Breast epithelium (tissue), 3 donors: ENCODE data around the gene MCRIP2.

ENCODE experiments used
- POLR2A ChIP-seq: fragments of 450-650 bp; IDR thresholded peaks from one replicate; pipeline ENCODE4 v1.6.1; 2016; ENCODE audit warnings: antibody characterized with exemption, mild to moderate bottlenecking, moderate library complexity
- TF ChIP-seq, protein P1 (sequence below), 3 donors: fragments of 450-650 bp; IDR thresholded peaks; one replicate each; pipeline ENCODE4 v1.5.1; 2016 to 2017; ENCODE audit warnings: antibody characterized with exemption in 3 of 3, mild to moderate bottlenecking in 3 of 3, moderate library complexity in 3 of 3

DNA sequence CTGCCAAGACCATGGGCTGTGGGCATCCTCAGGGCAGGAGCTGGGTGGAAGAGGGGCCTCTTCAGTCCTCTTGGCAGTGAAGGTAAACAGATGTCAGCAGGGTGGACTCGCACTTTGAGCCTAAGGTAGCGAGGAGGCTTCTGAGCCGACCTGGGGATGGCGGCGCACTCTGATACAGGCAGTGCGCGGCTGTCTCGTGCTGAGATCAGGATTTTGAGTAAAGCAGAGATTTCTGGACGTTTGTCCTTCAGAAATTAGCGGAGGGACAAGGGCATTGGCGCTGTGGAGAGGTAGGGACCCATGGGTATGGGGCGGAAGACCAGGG, 44.9 kb upstream of the MCRIP2 start:
- TF ChIP-seq POLR2A, result no peak
- TF ChIP-seq, protein P1, sequence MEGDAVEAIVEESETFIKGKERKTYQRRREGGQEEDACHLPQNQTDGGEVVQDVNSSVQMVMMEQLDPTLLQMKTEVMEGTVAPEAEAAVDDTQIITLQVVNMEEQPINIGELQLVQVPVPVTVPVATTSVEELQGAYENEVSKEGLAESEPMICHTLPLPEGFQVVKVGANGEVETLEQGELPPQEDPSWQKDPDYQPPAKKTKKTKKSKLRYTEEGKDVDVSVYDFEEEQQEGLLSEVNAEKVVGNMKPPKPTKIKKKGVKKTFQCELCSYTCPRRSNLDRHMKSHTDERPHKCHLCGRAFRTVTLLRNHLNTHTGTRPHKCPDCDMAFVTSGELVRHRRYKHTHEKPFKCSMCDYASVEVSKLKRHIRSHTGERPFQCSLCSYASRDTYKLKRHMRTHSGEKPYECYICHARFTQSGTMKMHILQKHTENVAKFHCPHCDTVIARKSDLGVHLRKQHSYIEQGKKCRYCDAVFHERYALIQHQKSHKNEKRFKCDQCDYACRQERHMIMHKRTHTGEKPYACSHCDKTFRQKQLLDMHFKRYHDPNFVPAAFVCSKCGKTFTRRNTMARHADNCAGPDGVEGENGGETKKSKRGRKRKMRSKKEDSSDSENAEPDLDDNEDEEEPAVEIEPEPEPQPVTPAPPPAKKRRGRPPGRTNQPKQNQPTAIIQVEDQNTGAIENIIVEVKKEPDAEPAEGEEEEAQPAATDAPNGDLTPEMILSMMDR (IDR thresholded peaks at IDR 0.05), result no peak
